ENCODE measurements around the gene PLXNA3. TPM values are rescaled to one million over a fixed set of nuclear protein-coding genes. Genes with fewer than 3 reads are reported as not detected.

Gene PLXNA3
- total RNA-seq, 2 donors from 2014 or later: 52.6 to 68.8 TPM

- Mint-ChIP-seq H3K4me3 (peak overlapping the region; percentile 70), H3K4me1 (peaks cover 5% of the 10 kb centered on the region), H3K36me3 (ENCODE audit: low read depth) (peaks cover 3% of the 10 kb centered on the region), H3K9me3 (peaks cover 46% of the 10 kb centered on the region), H3K27me3 (ENCODE audit: insufficient read depth) (peaks cover 1% of the 10 kb centered on the region), H3K27ac (no peak overlapping the region)
- H3K9me3 ChIP-seq (ENCODE audit: control insufficient read depth, low read length): no peaks in the 10 kb centered on the region
- no peaks in the 10 kb centered on the region for H3K4me1 ChIP-seq (ENCODE audit: control insufficient read depth, insufficient read depth, low read length)
- no peaks in the 10 kb centered on the region for H3K27me3 ChIP-seq (ENCODE audit: control insufficient read depth, insufficient read depth, low read length, poor library complexity, severe bottlenecking)
- 4 to 11% methylated on average over 5 to 26 of the region's 29 CpGs for WGBS, 2 experiments (ENCODE audit: insufficient coverage in 1 of 2, insufficient read length in 1 of 2)
- H3K4me3 ChIP-seq (ENCODE audit: low read length): peak overlapping the region; percentile 76
- no peak overlapping the region for H3K9ac ChIP-seq (ENCODE audit: extremely low read depth, low read length, poor library complexity, severe bottlenecking)
- DNase-seq: peak; percentile 87
- H3K36me3 ChIP-seq (ENCODE audit: control insufficient read depth, insufficient read depth, low read length): no peaks in the 10 kb centered on the region
- TF ChIP-seq CTCF (conservative IDR thresholded peaks at IDR 0.05): no peak
- no peak overlapping the region for H3K27ac ChIP-seq (ENCODE audit: low read depth, low read length)
These were observed 46.1 kb upstream of the PLXNA3 start for GRCh38 chrX:154411981-154412340.

GRCh38 chrX:154412468-154412867 lies 45.6 kb upstream of the PLXNA3 start:
- no peak overlapping the region for H3K27ac Mint-ChIP-seq
- H3K9me3 Mint-ChIP-seq: peaks cover 51% of the 10 kb centered on the region
- TF ChIP-seq CTCF (conservative IDR thresholded peaks at IDR 0.05): no peak

GRCh38 chrX:154413142-154413541 lies 44.9 kb upstream of the PLXNA3 start:
- Mint-ChIP-seq H3K27me3 (ENCODE audit: insufficient read depth) (peaks cover 1% of the 10 kb centered on the region), H3K4me3 (no peak overlapping the region), H3K4me1 (peaks cover 5% of the 10 kb centered on the region), H3K36me3 (ENCODE audit: low read depth) (peaks cover 3% of the 10 kb centered on the region), H3K9me3 (peaks cover 53% of the 10 kb centered on the region), H3K27ac (no peak overlapping the region)
- Histone ChIP-seq H3K9ac (ENCODE audit: extremely low read depth, low read length, poor library complexity, severe bottlenecking) (no peak overlapping the region), H3K9me3 (ENCODE audit: control insufficient read depth, low read length) (no peaks in the 10 kb centered on the region), H3K27ac (ENCODE audit: low read depth, low read length) (no peak overlapping the region), H3K27me3 (ENCODE audit: control insufficient read depth, insufficient read depth, low read length, poor library complexity, severe bottlenecking) (no peaks in the 10 kb centered on the region), H3K4me3 (ENCODE audit: low read length) (no peak overlapping the region), H3K4me1 (ENCODE audit: control insufficient read depth, insufficient read depth, low read length) (no peaks in the 10 kb centered on the region), H3K36me3 (ENCODE audit: control insufficient read depth, insufficient read depth, low read length) (no peaks in the 10 kb centered on the region)
- no peak for DNase-seq
- WGBS, 2 experiments (ENCODE audit: insufficient coverage in 1 of 2, insufficient read length in 1 of 2): 90% methylated on average over 7 of the region's 8 CpGs; no CpG with 5 or more reads in 1 of the 2 experiments
- TF ChIP-seq CTCF (conservative IDR thresholded peaks at IDR 0.05): no peak

More at GRCh38 chrX:154412468-154412867, 45.6 kb upstream of the PLXNA3 start:
- Histone ChIP-seq H3K9ac (ENCODE audit: extremely low read depth, low read length, poor library complexity, severe bottlenecking) (no peak overlapping the region), H3K27ac (ENCODE audit: low read depth, low read length) (no peak overlapping the region), H3K9me3 (ENCODE audit: control insufficient read depth, low read length) (no peaks in the 10 kb centered on the region), H3K36me3 (ENCODE audit: control insufficient read depth, insufficient read depth, low read length) (no peaks in the 10 kb centered on the region), H3K4me3 (ENCODE audit: low read length) (peak overlapping the region; percentile 76), H3K4me1 (ENCODE audit: control insufficient read depth, insufficient read depth, low read length) (no peaks in the 10 kb centered on the region), H3K27me3 (ENCODE audit: control insufficient read depth, insufficient read depth, low read length, poor library complexity, severe bottlenecking) (no peaks in the 10 kb centered on the region)
- DNase-seq: no peak
- H3K4me3 Mint-ChIP-seq: peak overlapping the region; percentile 70
- peaks cover 5% of the 10 kb centered on the region for H3K4me1 Mint-ChIP-seq
- WGBS, 2 experiments (ENCODE audit: insufficient coverage in 1 of 2, insufficient read length in 1 of 2): 83% methylated on average over 4 of the region's 4 CpGs; no CpG with 5 or more reads in 1 of the 2 experiments
- peaks cover 3% of the 10 kb centered on the region for H3K36me3 Mint-ChIP-seq (ENCODE audit: low read depth)
- H3K27me3 Mint-ChIP-seq (ENCODE audit: insufficient read depth): peaks cover 1% of the 10 kb centered on the region

Data from endodermal cell (in vitro differentiated cells).